HepG2 (cell line): ENCODE measurements around the gene LST1. TPM values are rescaled to one million over a fixed set of nuclear protein-coding genes. Genes with fewer than 3 reads are reported as not detected.

Source experiments
- ATAC-seq: fragments of 200-7000 bp; cut with Tn5 transposase; 3 replicates; pipeline ENCODE4 v1.9.1; 2020; ENCODE audit warnings: mild to moderate bottlenecking, moderate library complexity
- BruUV-seq: library from RNA; stranded (reverse); fragments of 400-500 nt; replicated peaks from 2 replicates; lab custom pipeline; 2021; lab: Mats Ljungman, UMichigan
- CTCF ChIA-PET: fragments of 300-600 bp; formaldehyde crosslinking; extraction: SDS; loops from one replicate; lab custom pipeline; 2021; ENCODE audit warnings: low total read pairs, inconsistent platforms, low intra/inter-chr PET ratio; lab: Yijun Ruan, JAX
- POLR2A ChIA-PET: fragments of 350-600 bp; sonication (Branson Sonifier 250); formaldehyde crosslinking; loops from one replicate; lab custom pipeline; 2020; ENCODE audit warnings: antibody characterized with exemption, inconsistent platforms; lab: Yijun Ruan, JAX
- DNase-seq: peaks from one replicate; pipeline ENCODE4 v3.0.0-alpha.2; 2015; ENCODE audit warnings: low spot score
- FAIRE-seq: peaks from 3 replicates; lab custom pipeline; 2011; peaks lifted over from hg19 to GRCh38; lab: Jason Lieb, UNC
- H2AFZ ChIP-seq: one replicate; pipeline ENCODE4 v1.6.1; 2011; ENCODE audit warnings: low read length, inconsistent platforms
- H3K27ac ChIP-seq: fragments of 300-600 bp; 3 replicates; pipeline ENCODE4 v1.8.0; 2011; ENCODE audit warnings: mixed run types, mild to moderate bottlenecking, mixed read lengths, low read length, inconsistent platforms; ENCODE audit not compliant: insufficient read depth; ENCODE audit errors: extremely low read length
- H3K27me3 ChIP-seq, 2 experiments: fragments of 200-600 bp in 1 of 2; 2 replicates in 1 of 2; 3 replicates in 1 of 2; pipeline versions ENCODE4 v1.6.0 to v1.8.0; 2011; ENCODE audit warnings: low read length in 2 of 2, mild to moderate bottlenecking in 2 of 2, moderate library complexity in 2 of 2, inconsistent platforms in 1 of 2; ENCODE audit not compliant: insufficient read depth in 2 of 2, control insufficient read depth in 1 of 2
- H3K36me3 ChIP-seq, 2 experiments: fragments of 200-600 bp in 1 of 2; replicated peaks in 1 of 2; 2 replicates in 1 of 2; 3 replicates in 1 of 2; pipeline versions ENCODE4 v1.5.1 to v1.8.0; 2011; ENCODE audit warnings: low read length in 2 of 2, inconsistent platforms in 1 of 2; ENCODE audit not compliant: insufficient read depth in 2 of 2, control insufficient read depth in 1 of 2
- H3K4me1 ChIP-seq: 2 replicates; pipeline ENCODE4 v1.5.1; 2012; ENCODE audit warnings: low read length, inconsistent platforms; ENCODE audit not compliant: insufficient read depth
- H3K4me2 ChIP-seq: 2 replicates; pipeline ENCODE4 v1.6.0; 2011; ENCODE audit warnings: low read depth, low read length, inconsistent platforms
- H3K4me3 ChIP-seq, 3 experiments: fragments of 200-600 bp in 1 of 3; sonication (generic), shearing (Covaris generic) in 1 of 3; replicated peaks in 1 of 3; 2 replicates each; pipeline ENCODE4 v1.5.1; 2011 to 2016; ENCODE audit warnings: low read length in 3 of 3, inconsistent platforms in 2 of 3, low read depth in 2 of 3, mild to moderate bottlenecking in 2 of 3, control low read depth in 1 of 3, mixed read lengths in 1 of 3; ENCODE audit not compliant: insufficient read depth in 1 of 3
- H3K79me2 ChIP-seq: one replicate; pipeline ENCODE4 v1.6.1; 2011; ENCODE audit warnings: low read length, inconsistent platforms; ENCODE audit not compliant: insufficient read depth
- H3K9ac ChIP-seq: 2 replicates; pipeline ENCODE4 v1.6.0; 2011; ENCODE audit warnings: mild to moderate bottlenecking, low read depth, low read length, inconsistent platforms; ENCODE audit not compliant: insufficient read depth
- H3K9me3 ChIP-seq: 2 replicates; pipeline ENCODE4 v1.5.1; 2012; ENCODE audit warnings: mild to moderate bottlenecking, low read length
- H4K20me1 ChIP-seq: 2 replicates; pipeline ENCODE4 v1.6.0; 2011; ENCODE audit warnings: inconsistent platforms, mild to moderate bottlenecking, low read length, moderate library complexity; ENCODE audit not compliant: insufficient read depth
- AGO2 ChIP-seq: fragments of 200-400 bp; formaldehyde crosslinking; optimal IDR thresholded peaks from 2 replicates; pipeline ENCODE3; 2017; ENCODE audit warnings: mild to moderate bottlenecking, low read depth, low read length, moderate library complexity
- ASH2L ChIP-seq: fragments of 300-600, 200-600 bp; sonication (generic); IDR thresholded peaks from 2 replicates; pipeline ENCODE4 v1.7.0; 2017; ENCODE audit warnings: low read depth, mild to moderate bottlenecking, moderate library complexity, mixed read lengths, low read length; ENCODE audit not compliant: insufficient read length
- BCL6 ChIP-seq: IDR thresholded peaks from 2 replicates; pipeline ENCODE4 v1.6.1; 2016; ENCODE audit warnings: missing genetic modification reagents, missing compliant biosample characterization
- KDM4B ChIP-seq: sonication (generic); formaldehyde crosslinking; IDR thresholded peaks from 2 replicates; pipeline ENCODE4 v1.4.0; 2020; ENCODE audit warnings: missing genetic modification reagents
- MEIS2 ChIP-seq: sonication (generic); formaldehyde crosslinking; IDR thresholded peaks from 2 replicates; pipeline ENCODE4 v1.9.0; 2021; ENCODE audit warnings: mild to moderate bottlenecking, missing genetic modification reagents
- NR2C2 ChIP-seq: sonication (generic); formaldehyde crosslinking; IDR thresholded peaks from 2 replicates; pipeline ENCODE4 v1.4.0; 2020; ENCODE audit warnings: missing genetic modification reagents, mild to moderate bottlenecking, moderate library complexity, borderline replicate concordance
- PAF1 ChIP-seq: IDR thresholded peaks from 2 replicates; pipeline ENCODE4 v1.6.1; 2016; ENCODE audit warnings: missing genetic modification reagents, missing compliant biosample characterization
- POLR2AphosphoS5 ChIP-seq: IDR thresholded peaks from 2 replicates; pipeline ENCODE4 v1.6.1; 2012; ENCODE audit warnings: low read depth, low read length
- RBFOX2 ChIP-seq: fragments of 200-400 bp; formaldehyde crosslinking; IDR thresholded peaks from 2 replicates; pipeline ENCODE4 v1.6.1; 2017; ENCODE audit warnings: low read depth, mild to moderate bottlenecking, low read length
- THAP9 ChIP-seq: sonication (generic); formaldehyde crosslinking; IDR thresholded peaks from 2 replicates; pipeline ENCODE4; 2020; ENCODE audit warnings: missing genetic modification reagents, mild to moderate bottlenecking, borderline replicate concordance
- ZBTB21 ChIP-seq: sonication (generic); formaldehyde crosslinking; IDR thresholded peaks from 2 replicates; pipeline ENCODE4 v1.4.0; 2020; ENCODE audit warnings: missing genetic modification reagents
- ZMYM3 ChIP-seq: sonication (generic); formaldehyde crosslinking; IDR thresholded peaks from 2 replicates; pipeline ENCODE4 v1.5.1; 2020; ENCODE audit warnings: mild to moderate bottlenecking, missing genetic modification reagents
- ZNF670 ChIP-seq: sonication (generic); formaldehyde crosslinking; IDR thresholded peaks from 2 replicates; pipeline ENCODE4 v1.8.0; 2022; ENCODE audit warnings: mild to moderate bottlenecking, missing genetic modification reagents, borderline replicate concordance
- ZNF747 ChIP-seq: sonication (generic); formaldehyde crosslinking; IDR thresholded peaks from 2 replicates; pipeline ENCODE4 v1.8.1; 2023; ENCODE audit warnings: missing genetic modification reagents, mild to moderate bottlenecking, borderline replicate concordance
- WGBS: methylation state at CpG from one replicate; pipeline ENCODE4 v1.1.6; 2017; ENCODE audit warnings: low lambda C conversion rate; 5-methylcytosine and 5-hydroxymethylcytosine counted together
- in situ Hi-C: cut with HindIII; loops from 2 replicates; pipeline ENCODE4 v1.10.0; 2017; ENCODE audit warnings: low pct_unique_long_range_greater_than_20kb; ENCODE audit not compliant: extremely low pct_ligation_motif_present
- intact Hi-C: fragments of 100-400 bp; cut with micrococcal nuclease; formaldehyde crosslinking; loops from one replicate; pipeline ENCODE4 v1.10.0; 2022; ENCODE audit not compliant: unreplicated experiment
- polyA plus RNA-seq, 8 experiments: library from polyadenylated mRNA; depleted of rRNA in 3 of 8; stranded (reverse) in 7 of 8; unstranded in 1 of 8; fragments of >200 nt; fragmentation: Illumina TruSeq in 4 of 8; extraction: Trizol in 4 of 8; gene quantifications; 2 replicates each; pipeline versions ENCODE4 v1.2.1 to v1.2.3, GENCODE V29; 2011 to 2016; ENCODE audit warnings: low read depth in 4 of 8, missing spikeins in 1 of 8, mixed read lengths in 1 of 8; ENCODE audit not compliant: insufficient read depth in 1 of 8
- total RNA-seq, 5 experiments: library from RNA; depleted of rRNA; stranded (reverse); fragments of >200 nt; fragmentation: Illumina TruSeq; extraction: Trizol; gene quantifications; 2 replicates each; pipeline ENCODE4 v1.2.3, GENCODE V29; 2016; ENCODE audit warnings: low read depth in 1 of 5
- TF ChIP-seq, protein P1 (sequence below): sonication (generic); formaldehyde crosslinking; IDR thresholded peaks from 2 replicates; pipeline ENCODE4 v1.8.0; 2023; ENCODE audit warnings: mild to moderate bottlenecking, missing genetic modification reagents
- TF ChIP-seq, protein P2 (sequence below): sonication (generic); formaldehyde crosslinking; conservative IDR thresholded peaks from 2 replicates; pipeline ENCODE4 v1.8.0; 2022; ENCODE audit warnings: mild to moderate bottlenecking, moderate library complexity, missing genetic modification reagents

LST1 gene
- total and polyA plus RNA-seq, 2 of the 13 experiments (the other 11 are each of a cell fraction or from before 2014, with no cell fraction given), result not detected

DNA sequence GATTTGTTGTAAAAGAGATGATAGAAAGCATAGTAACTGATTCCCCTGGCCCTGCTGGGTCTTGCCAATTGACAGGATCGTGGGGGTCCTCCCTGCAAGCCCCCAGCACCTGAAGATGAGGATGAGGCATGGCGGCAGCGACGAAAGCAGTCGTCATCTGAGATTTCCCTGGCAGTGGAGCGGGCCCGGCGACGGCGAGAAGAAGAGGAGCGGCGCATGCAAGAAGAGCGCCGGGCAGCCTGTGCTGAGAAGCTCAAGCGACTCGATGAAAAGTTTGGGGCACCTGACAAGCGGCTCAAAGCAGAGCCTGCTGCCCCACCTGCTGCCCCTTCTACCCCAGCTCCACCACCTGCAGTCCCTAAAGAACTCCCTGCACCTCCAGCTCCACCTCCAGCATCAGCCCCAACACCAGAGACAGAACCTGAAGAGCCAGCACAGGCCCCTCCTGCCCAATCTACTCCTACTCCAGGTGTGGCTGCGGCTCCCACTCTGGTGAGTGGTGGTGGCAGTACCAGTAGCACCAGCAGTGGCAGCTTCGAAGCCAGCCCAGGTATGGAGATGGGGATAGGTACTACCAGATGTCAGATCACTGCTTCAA is 41.7 kb downstream of the LST1 start:
- no peak overlapping the region for H3K27ac ChIP-seq
- POLR2A ChIA-PET, result interaction anchor here (0.7 to 2.9 kb wide), 4 partner anchors 24 to 39 kb away, joined by 3 to 11 read pairs (median 4); partner anchors contain the start of genes APOM, BAG6, C6orf47 and CSNK2B
- peaks cover 16% of the 10 kb centered on the region for H3K79me2 ChIP-seq
- TF ChIP-seq ASH2L, result no peak
- no peak for TF ChIP-seq MEIS2
- no peak for TF ChIP-seq ZBTB21 (CRISPR knock-in tag)
- TF ChIP-seq, protein P1, sequence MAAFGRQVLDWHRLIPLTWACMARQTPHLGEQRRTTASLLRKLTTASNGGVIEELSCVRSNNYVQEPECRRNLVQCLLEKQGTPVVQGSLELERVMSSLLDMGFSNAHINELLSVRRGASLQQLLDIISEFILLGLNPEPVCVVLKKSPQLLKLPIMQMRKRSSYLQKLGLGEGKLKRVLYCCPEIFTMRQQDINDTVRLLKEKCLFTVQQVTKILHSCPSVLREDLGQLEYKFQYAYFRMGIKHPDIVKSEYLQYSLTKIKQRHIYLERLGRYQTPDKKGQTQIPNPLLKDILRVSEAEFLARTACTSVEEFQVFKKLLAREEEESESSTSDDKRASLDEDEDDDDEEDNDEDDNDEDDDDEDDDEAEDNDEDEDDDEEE (CRISPR knock-in tag), result 0 out of 2 replicates have a peak, but pooled peaks have one; percentile 19
- no peak for TF ChIP-seq PAF1 (CRISPR knock-in tag)
- TF ChIP-seq AGO2, result peak; percentile 91
- TF ChIP-seq, protein P2, sequence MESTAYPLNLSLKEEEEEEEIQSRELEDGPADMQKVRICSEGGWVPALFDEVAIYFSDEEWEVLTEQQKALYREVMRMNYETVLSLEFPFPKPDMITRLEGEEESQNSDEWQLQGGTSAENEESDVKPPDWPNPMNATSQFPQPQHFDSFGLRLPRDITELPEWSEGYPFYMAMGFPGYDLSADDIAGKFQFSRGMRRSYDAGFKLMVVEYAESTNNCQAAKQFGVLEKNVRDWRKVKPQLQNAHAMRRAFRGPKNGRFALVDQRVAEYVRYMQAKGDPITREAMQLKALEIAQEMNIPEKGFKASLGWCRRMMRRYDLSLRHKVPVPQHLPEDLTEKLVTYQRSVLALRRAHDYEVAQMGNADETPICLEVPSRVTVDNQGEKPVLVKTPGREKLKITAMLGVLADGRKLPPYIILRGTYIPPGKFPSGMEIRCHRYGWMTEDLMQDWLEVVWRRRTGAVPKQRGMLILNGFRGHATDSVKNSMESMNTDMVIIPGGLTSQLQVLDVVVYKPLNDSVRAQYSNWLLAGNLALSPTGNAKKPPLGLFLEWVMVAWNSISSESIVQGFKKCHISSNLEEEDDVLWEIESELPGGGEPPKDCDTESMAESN (CRISPR knock-in tag), result no peak
- TF ChIP-seq NR2C2, result no peak
- TF ChIP-seq ZNF747 (CRISPR knock-in tag), result no peak
- no peak for TF ChIP-seq ZMYM3 (CRISPR knock-in tag)
- no peak for TF ChIP-seq ZNF670
- no peak; the same call in 1 of the 2 replicates for TF ChIP-seq POLR2AphosphoS5
- 0 out of 2 replicates have a peak, but pooled peaks have one; percentile 21 for TF ChIP-seq THAP9 (CRISPR knock-in tag)
- peak; percentile 63; the same call in 1 of the 2 replicates for TF ChIP-seq RBFOX2
- TF ChIP-seq BCL6 (CRISPR knock-in tag), result no peak
- no peak for TF ChIP-seq KDM4B (CRISPR knock-in tag)
- H3K4me3 ChIP-seq, result no peak overlapping the region
- ATAC-seq, result no peak
- peaks cover 2% of the 10 kb centered on the region for H3K4me1 ChIP-seq
- DNase-seq, result no peak
- H2AFZ ChIP-seq, result no peak overlapping the region
- intact Hi-C loops, result no loop called here
- no peaks in the 10 kb centered on the region for H3K27me3 ChIP-seq
- WGBS, result 97% methylated on average over 19 of the region's 19 CpGs
- no TSS peak for BruUV-seq
- peaks cover 5% of the 10 kb centered on the region; the same call in 1 of the 2 replicates for H4K20me1 ChIP-seq
- no peak overlapping the region for H3K4me2 ChIP-seq
- in situ Hi-C loops, result no loop called here
- CTCF ChIA-PET, result no interaction called here
- H3K36me3 ChIP-seq, result peaks cover 73 to 99% of the 10 kb centered on the region in 2 experiments
- FAIRE-seq, result no peak
- H3K9me3 ChIP-seq, result no peaks in the 10 kb centered on the region
- no peak overlapping the region for H3K9ac ChIP-seq
